22Rv1 (cell line): ENCODE results near the gene CSRP3.

Experiments
- H3K27ac ChIP-seq: fragments of 450-650 bp; 2 replicates; pipeline ENCODE4 v1.5.1; 2017
- CTCF ChIP-seq: fragments of 450-650 bp; IDR thresholded peaks from 2 replicates; pipeline ENCODE4 v1.5.1; 2017; ENCODE audit warnings: mild to moderate bottlenecking
- ZFX ChIP-seq: fragments of 450-650 bp; IDR thresholded peaks from 2 replicates; pipeline ENCODE4 v1.6.1; 2017; ENCODE audit warnings: antibody characterized with exemption, borderline replicate concordance

Gene CSRP3

GRCh38 chr11:19134004-19134403 is 67.8 kb downstream of the CSRP3 start:
- no peak for TF ChIP-seq CTCF
- TF ChIP-seq ZFX: no peak
- H3K27ac ChIP-seq: no peak overlapping the region
